Aorta (tissue), 5 donors: ENCODE results near the gene PCDH15. TPM values are rescaled to one million over a fixed set of nuclear protein-coding genes. Genes with fewer than 3 reads are reported as not detected.

Source experiments
- ATAC-seq: fragments of 200-7000 bp; cut with Tn5 transposase; one replicate; pipeline ENCODE4 v1.9.1; 2022; ENCODE audit warnings: moderate library complexity; ENCODE audit not compliant: low FRiP score
- DNase-seq, 2 donors: peaks; one replicate each; pipeline ENCODE4 v3.0.0-alpha.2; 2020
- H3K27ac ChIP-seq, 2 donors: one replicate each; pipeline ENCODE4 v1.5.1; 2013; ENCODE audit warnings: low read length in 2 of 2, mild to moderate bottlenecking in 2 of 2, moderate library complexity in 2 of 2, control low read depth in 1 of 2, inconsistent platforms in 1 of 2, low read depth in 1 of 2
- H3K27me3 ChIP-seq, 2 donors: one replicate each; pipeline ENCODE4 v1.6.1; 2013; ENCODE audit warnings: control low read depth in 1 of 2, low read length in 1 of 2, mild to moderate bottlenecking in 1 of 2, moderate library complexity in 1 of 2; ENCODE audit not compliant: insufficient read depth in 2 of 2, control insufficient read depth in 1 of 2
- H3K36me3 ChIP-seq, 2 donors: one replicate each; pipeline ENCODE4 v1.6.1; 2013; ENCODE audit warnings: control low read depth in 1 of 2, low read length in 1 of 2, mild to moderate bottlenecking in 1 of 2; ENCODE audit not compliant: insufficient read depth in 2 of 2, control insufficient read depth in 1 of 2
- H3K4me1 ChIP-seq, 2 donors: one replicate each; pipeline ENCODE4 v1.6.1; 2013; ENCODE audit warnings: low read length in 2 of 2, control low read depth in 1 of 2, mild to moderate bottlenecking in 1 of 2, moderate library complexity in 1 of 2; ENCODE audit not compliant: insufficient read depth in 2 of 2, control insufficient read depth in 1 of 2
- H3K4me3 ChIP-seq, 2 donors: one replicate each; pipeline ENCODE4 v1.5.1; 2013; ENCODE audit warnings: low read length in 2 of 2, control low read depth in 1 of 2, mild to moderate bottlenecking in 1 of 2
- H3K9me3 ChIP-seq: one replicate; pipeline ENCODE4 v1.6.1; 2013; ENCODE audit warnings: mild to moderate bottlenecking, low read length; ENCODE audit not compliant: control insufficient read depth
- WGBS, 2 donors: extraction: QIAGEN DNeasy Blood & Tissue Kit; methylation state at CpG; one replicate each; pipeline ENCODE4 v1.1.7; 2013; 5-methylcytosine and 5-hydroxymethylcytosine counted together
- intact Hi-C, 2 donors: fragments of 100-400 bp; cut with DNase I; formaldehyde crosslinking; loops; one replicate each; pipeline versions ENCODE4 v1.14.2 to v1.15.0; 2022
- long read RNA-seq, 2 donors: library from polyadenylated mRNA; unstranded; transcript quantifications; one replicate each; pipeline ENCODE4 v2.0.0, GENCODE V29; 2020 to 2021
- polyA plus RNA-seq, 2 donors: library from polyadenylated mRNA; stranded (reverse); fragments of 200-250 nt; gene quantifications; one replicate each; pipeline ENCODE4 v1.2.3, GENCODE V29; 2013
- total RNA-seq, 2 donors: library from RNA; stranded (reverse); fragmentation: NEBNext Ultra II Directional; extraction: Animal tissue kit (Norgen Biotek cat#: 25700); gene quantifications; one replicate each; pipeline ENCODE4 v1.2.1, GENCODE V29; 2021
- donor health status: healthy with polysubstance abuse.
- donor health status: Bipolar disorder and iron deficiency.
- donor health status: DM: no; HTN: no; CAD: no.
- donor health status: DM: no; HTN: no; CAD: no.
- donor health status: DM: yes; HTN: yes; CAD: no.

The PCDH15 gene
- total RNA-seq (under 1 TPM in 1 of 2 donors, not detected in 1; 0.09 TPM), polyA plus RNA-seq (not detected)
- long read RNA-seq, donor 1 = 0 reads
- long read RNA-seq, donor 2 = 0 reads

DNA sequence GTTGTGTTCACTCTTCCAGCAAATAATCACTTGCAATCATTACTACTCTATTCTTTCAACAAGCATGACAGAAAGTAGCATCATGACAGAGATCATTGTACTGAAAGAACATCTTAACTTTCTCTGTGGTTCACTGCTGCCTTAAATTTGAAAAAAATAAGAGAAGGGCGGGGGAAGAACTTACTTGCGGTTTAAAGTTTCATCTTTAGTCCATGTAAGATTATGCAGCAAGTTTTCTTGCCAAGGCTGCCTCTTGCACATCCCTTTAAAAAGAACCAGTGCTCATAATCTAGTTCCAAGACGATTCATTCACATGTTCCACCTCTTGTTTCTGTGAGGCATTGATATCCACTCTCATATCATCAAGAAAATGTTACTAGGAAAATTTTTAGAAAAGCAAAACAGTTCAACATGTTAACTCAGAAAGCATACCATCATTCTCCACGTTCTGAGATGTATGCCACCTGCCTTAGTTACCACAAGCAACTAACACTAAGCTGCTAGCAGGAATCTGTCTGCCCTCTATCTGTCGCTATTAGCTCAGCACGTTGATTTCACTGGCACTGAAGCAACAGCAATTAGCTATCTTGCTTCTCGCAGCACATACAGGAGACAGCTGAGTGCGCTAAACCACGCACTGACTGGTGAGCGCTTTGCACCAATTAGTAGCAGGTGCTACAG, at the start of gene PCDH15:
PCDH15 (minus strand) TSS at position 491 of the 681 bp plus-strand sequence. CDS start 136,969 bp downstream, outside the sequence.
- ATAC-seq (no peak), DNase-seq (no peak)
- Histone ChIP-seq H3K27me3 (no peaks in the 10 kb centered on the region), H3K27ac (no peak within 1 kb of the TSS), H3K36me3 (no peaks in the 10 kb centered on the region), H3K9me3 (no peaks in the 10 kb centered on the region), H3K4me3 (no peak within 1 kb of the TSS), H3K4me1 (no peaks in the 10 kb centered on the region)
- 19% methylated on average over 10 of the region's 10 CpGs for WGBS, 2 donors
- intact Hi-C loops = no loop called here

DNA sequence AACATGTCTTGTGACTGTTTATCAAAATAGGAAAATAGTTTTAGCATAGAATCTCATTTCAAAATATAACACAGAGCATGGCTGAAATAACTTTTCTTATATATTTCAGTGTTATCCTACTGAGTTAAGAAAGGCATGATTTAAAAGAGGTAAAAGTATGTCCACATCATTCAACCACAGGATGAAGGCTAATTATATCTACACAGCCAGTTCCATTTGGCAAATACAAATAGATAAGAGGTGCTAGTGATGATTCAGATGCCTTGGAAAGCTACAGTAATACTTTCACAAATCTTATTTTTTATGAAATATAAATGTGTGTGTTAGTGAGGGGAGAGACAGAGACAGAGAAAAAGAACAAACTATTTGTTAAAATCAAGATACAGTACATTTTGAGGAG, 42.9 kb upstream of the PCDH15 start:
- no peaks in the 10 kb centered on the region for H3K27me3 ChIP-seq
- intact Hi-C loops = no loop called here
- H3K4me3 ChIP-seq = no peak overlapping the region
- ATAC-seq = no peak
- H3K27ac ChIP-seq = no peak overlapping the region
- H3K9me3 ChIP-seq = no peaks in the 10 kb centered on the region
- DNase-seq = no peak
- no peaks in the 10 kb centered on the region for H3K4me1 ChIP-seq
- H3K36me3 ChIP-seq = no peaks in the 10 kb centered on the region

DNA sequence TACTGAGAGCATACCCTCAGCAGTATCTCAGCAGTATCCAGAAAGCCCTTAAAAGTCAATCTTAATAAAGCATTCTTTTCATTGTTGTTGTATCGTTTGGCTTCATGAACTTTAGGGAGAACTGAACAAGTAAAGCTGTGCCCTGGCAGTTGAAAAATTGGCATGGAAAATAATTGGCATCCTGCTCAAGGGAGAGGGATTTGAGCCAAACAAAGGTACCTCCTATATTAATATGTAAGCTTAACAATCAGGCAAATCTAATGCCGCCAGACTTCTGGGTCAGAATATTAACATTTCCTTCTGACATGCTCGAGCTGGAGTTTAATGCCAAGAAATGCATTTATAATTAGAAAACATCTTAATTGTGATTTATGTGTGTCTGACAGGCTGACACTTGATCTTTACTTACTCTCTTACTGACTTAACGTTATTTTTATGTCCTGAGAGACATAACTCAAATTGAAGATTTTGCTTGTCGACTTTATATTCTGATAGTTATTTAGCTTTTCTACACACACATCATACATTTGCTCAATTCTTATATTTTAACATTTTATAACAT, 42.1 kb upstream of the PCDH15 start:
- H3K9me3 ChIP-seq = no peaks in the 10 kb centered on the region
- H3K36me3 ChIP-seq = no peaks in the 10 kb centered on the region
- ATAC-seq (no peak), DNase-seq (no peak)
- H3K27me3 ChIP-seq = no peaks in the 10 kb centered on the region
- H3K4me1 ChIP-seq = no peaks in the 10 kb centered on the region
- intact Hi-C loops = no loop called here
- WGBS, 2 donors = 11 to 12% methylated on average over 5 of the region's 5 CpGs
- H3K4me3 ChIP-seq = no peak overlapping the region
- no peak overlapping the region for H3K27ac ChIP-seq

DNA sequence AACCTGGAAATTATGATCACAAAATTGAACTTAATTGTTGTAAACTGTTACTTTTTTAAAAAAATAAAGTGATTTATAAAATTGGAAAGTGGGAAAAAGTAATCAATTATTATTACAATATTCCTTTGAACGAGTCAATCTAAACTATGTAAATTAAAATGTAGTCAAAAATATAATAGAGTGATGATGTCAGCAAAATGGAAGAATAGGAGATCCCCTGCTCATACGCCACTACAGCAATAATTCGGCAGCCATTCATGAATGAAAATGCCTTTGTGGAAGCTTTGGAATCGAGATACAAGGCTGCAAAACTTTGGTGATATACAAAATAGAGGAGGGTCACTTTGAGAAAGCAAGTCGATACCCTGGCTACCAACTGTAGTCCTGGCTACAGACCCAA, 36.4 kb upstream of the PCDH15 start:
- Histone ChIP-seq H3K27ac (no peak overlapping the region), H3K4me1 (no peaks in the 10 kb centered on the region), H3K4me3 (no peak overlapping the region), H3K9me3 (no peaks in the 10 kb centered on the region), H3K27me3 (no peaks in the 10 kb centered on the region), H3K36me3 (no peaks in the 10 kb centered on the region)
- WGBS, 2 donors = 80 to 81% methylated on average over 5 of the region's 5 CpGs
- DNase-seq (no peak), ATAC-seq (no peak)
- intact Hi-C loops = no loop called here

DNA sequence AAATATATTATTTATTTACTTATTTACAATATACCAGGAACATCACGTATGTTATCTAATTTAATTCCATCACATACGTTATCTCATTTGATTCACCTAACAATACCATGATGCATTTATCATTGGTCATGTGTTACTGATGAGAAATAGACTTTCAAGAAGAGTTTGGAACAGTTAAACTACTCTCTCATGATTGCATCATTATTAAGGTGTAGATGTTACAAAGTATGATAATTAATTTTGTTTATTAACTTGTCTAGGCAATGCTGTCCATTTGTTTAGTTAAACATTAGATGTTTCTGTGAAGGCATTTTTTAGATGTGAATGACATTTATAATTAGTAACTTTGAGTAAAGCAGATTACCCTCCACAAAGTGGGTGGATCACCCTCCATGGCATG, 32.0 kb upstream of the PCDH15 start:
- no peaks in the 10 kb centered on the region for H3K4me1 ChIP-seq
- 36 to 44% methylated on average over 2 of the region's 2 CpGs for WGBS, 2 donors
- H3K9me3 ChIP-seq = no peaks in the 10 kb centered on the region
- H3K4me3 ChIP-seq = no peak overlapping the region
- intact Hi-C loops = no loop called here
- ATAC-seq (no peak), DNase-seq (no peak)
- no peak overlapping the region for H3K27ac ChIP-seq
- H3K27me3 ChIP-seq = no peaks in the 10 kb centered on the region
- H3K36me3 ChIP-seq = no peaks in the 10 kb centered on the region

DNA sequence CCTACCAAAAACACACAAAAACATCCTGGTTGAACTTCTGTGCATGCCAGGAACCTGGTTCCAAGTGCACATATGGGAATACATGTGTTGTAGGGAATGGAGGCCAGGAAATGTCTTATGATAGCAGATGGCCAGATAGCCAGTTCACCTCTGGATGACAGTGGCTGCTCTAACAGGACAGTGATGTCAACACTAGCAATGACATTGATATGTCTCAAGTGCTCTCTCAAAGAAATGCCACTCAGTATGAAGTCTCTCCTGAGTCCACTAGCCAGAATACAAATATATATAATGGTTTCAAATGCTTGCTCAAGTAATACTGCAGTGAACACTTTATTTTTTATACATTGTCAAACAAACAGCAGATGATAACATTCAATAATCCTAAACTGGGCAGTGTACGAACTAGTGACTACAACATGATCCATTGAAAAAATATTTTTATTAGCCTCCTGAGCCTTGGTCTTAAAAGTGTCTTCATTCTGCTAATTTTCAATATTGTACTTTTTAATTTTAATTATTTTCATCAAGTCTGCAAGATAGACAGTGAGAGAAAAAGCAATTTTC, 26.0 kb upstream of the PCDH15 start:
- no peaks in the 10 kb centered on the region for H3K4me1 ChIP-seq
- H3K4me3 ChIP-seq = no peak overlapping the region
- 51 to 66% methylated on average over 1 of the region's 1 CpG for WGBS, 2 donors
- H3K9me3 ChIP-seq = no peaks in the 10 kb centered on the region
- no peak for ATAC-seq
- DNase-seq = no peak
- H3K36me3 ChIP-seq = no peaks in the 10 kb centered on the region
- no peaks in the 10 kb centered on the region for H3K27me3 ChIP-seq
- intact Hi-C loops = no loop called here
- no peak overlapping the region for H3K27ac ChIP-seq

DNA sequence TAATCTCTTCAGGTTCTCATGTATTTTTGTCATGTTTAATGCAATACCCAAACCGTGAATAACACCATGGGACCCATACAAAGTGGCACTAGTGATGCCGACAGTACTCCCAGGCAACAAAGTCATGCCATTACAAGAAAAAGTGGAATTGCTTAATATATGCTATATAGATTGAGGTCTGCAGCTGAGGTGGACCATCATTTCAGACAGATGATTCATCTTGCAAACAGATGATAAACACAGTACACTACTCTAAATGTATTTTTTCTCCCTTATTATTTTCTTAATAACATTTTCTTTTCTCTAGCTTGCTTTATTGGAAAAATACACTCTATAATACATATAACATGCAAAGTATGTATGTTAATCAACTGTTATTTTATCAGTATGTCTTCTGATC, 14.6 kb upstream of the PCDH15 start:
- no peaks in the 10 kb centered on the region for H3K36me3 ChIP-seq
- 80 to 81% methylated on average over 2 of the region's 2 CpGs for WGBS, 2 donors
- no peak overlapping the region for H3K27ac ChIP-seq
- no peak for DNase-seq
- H3K9me3 ChIP-seq = no peaks in the 10 kb centered on the region
- no peak overlapping the region for H3K4me3 ChIP-seq
- intact Hi-C loops = no loop called here
- ATAC-seq = no peak
- H3K27me3 ChIP-seq = no peaks in the 10 kb centered on the region
- no peaks in the 10 kb centered on the region for H3K4me1 ChIP-seq

DNA sequence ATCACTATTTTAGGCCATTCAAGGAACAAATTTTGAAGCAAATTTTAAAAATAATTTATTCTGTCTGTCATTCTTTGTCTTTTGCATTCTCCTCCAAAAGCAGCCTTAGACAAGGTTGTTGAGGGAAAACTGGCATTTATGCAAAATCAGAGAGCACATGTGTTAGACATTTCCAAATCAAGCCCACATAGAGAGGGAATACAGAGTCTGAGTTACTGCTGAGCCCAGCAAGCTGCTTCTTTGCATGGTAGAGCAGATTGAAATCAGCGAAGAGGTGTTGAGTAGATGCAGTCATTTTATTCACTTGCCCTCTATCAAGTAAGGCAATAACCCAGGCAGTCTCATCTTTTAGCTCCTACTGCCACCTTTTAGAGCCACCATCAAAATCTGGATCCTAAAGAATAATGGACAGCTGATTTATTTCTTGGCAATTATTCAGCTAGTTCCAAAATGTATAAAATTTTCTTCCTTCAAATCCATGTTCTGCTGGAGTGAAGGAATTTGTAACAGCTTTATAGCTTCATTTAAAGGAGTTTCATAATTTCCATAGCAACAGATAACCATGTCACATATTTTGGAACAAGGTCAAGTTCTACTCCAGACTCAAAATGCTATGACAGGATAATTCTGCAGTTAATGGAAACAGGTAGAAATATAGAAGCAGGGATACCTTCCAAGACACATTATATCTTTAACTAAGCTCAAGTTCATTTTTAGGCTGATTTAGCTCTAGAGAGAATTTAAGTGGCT, 7.3 kb upstream of the PCDH15 start:
- Histone ChIP-seq H3K4me3 (no peak overlapping the region), H3K27ac (no peak overlapping the region), H3K9me3 (no peaks in the 10 kb centered on the region), H3K27me3 (no peaks in the 10 kb centered on the region), H3K4me1 (no peaks in the 10 kb centered on the region), H3K36me3 (no peaks in the 10 kb centered on the region)
- ATAC-seq = no peak
- intact Hi-C loops = no loop called here
- 86 to 90% methylated on average over 1 of the region's 1 CpG for WGBS, 2 donors
- no peak for DNase-seq
